ENCODE measurements around the gene ACTR3. TPM values are rescaled to one million over a fixed set of nuclear protein-coding genes. Genes with fewer than 3 reads are reported as not detected.
"Not testable (repeated sequence)": the region's sequence is repeated elsewhere in the genome, so short reads cannot be mapped to it uniquely, and the experiment has no call there.

The ACTR3 gene
- total RNA-seq, 1 donor: 236 TPM

GRCh38 chr2:113925884-113926283 is 36.0 kb downstream of the ACTR3 start:
- H3K4me3 ChIP-seq (ENCODE audit: low read depth, low read length): no peak overlapping the region
- no peak for DNase-seq (ENCODE audit: low read depth)
- TF ChIP-seq CTCF (IDR thresholded peaks at IDR 0.05; ENCODE audit: insufficient read depth, low read length): no peak

- DNase-seq (ENCODE audit: low read depth): no peak
- no peak overlapping the region for H3K4me3 ChIP-seq (ENCODE audit: low read depth, low read length)
- no peak for TF ChIP-seq CTCF (IDR thresholded peaks at IDR 0.05; ENCODE audit: insufficient read depth, low read length)
These were observed 36.4 kb downstream of the ACTR3 start for GRCh38 chr2:113926314-113926713.

GRCh38 chr2:113930448-113930847 is 40.6 kb downstream of the ACTR3 start:
- no peak overlapping the region for H3K4me3 ChIP-seq (ENCODE audit: low read depth, low read length)
- TF ChIP-seq CTCF (IDR thresholded peaks at IDR 0.05; ENCODE audit: insufficient read depth, low read length): no peak
- no peak for DNase-seq (ENCODE audit: low read depth)

- TF ChIP-seq CTCF (IDR thresholded peaks at IDR 0.05; ENCODE audit: insufficient read depth, low read length): no peak
- H3K4me3 ChIP-seq (ENCODE audit: low read depth, low read length): no peak overlapping the region
- no peak for DNase-seq (ENCODE audit: low read depth)
These were observed 47.6 kb downstream of the ACTR3 start for GRCh38 chr2:113937501-113937900.

GRCh38 chr2:113940891-113941290 is 51.0 kb downstream of the ACTR3 start:
- no peak for TF ChIP-seq CTCF (IDR thresholded peaks at IDR 0.05; ENCODE audit: insufficient read depth, low read length)
- no peak overlapping the region for H3K4me3 ChIP-seq (ENCODE audit: low read depth, low read length)
- no peak for DNase-seq (ENCODE audit: low read depth)

- not testable (repeated sequence) for H3K4me3 ChIP-seq (ENCODE audit: low read depth, low read length); DNase-seq (ENCODE audit: low read depth)
These were observed 55.9 kb downstream of the ACTR3 start for GRCh38 chr2:113945784-113946183.

- not testable (repeated sequence) for H3K4me3 ChIP-seq (ENCODE audit: low read depth, low read length); DNase-seq (ENCODE audit: low read depth)
These were observed 61.0 kb downstream of the ACTR3 start for GRCh38 chr2:113950906-113951305.

GRCh38 chr2:113961000-113961399 is 71.1 kb downstream of the ACTR3 start:
- TF ChIP-seq CTCF (IDR thresholded peaks at IDR 0.05; ENCODE audit: insufficient read depth, low read length): no peak
- no peak overlapping the region for H3K4me3 ChIP-seq (ENCODE audit: low read depth, low read length)
- DNase-seq (ENCODE audit: low read depth): no peak
